Measurements from ENCODE around the gene SOX6. TPM values are rescaled to one million over a fixed set of nuclear protein-coding genes. Genes with fewer than 3 reads are reported as not detected.

The SOX6 gene
- polyA plus RNA-seq, 1 donor from 2014 or later: 2.2 TPM

DNA sequence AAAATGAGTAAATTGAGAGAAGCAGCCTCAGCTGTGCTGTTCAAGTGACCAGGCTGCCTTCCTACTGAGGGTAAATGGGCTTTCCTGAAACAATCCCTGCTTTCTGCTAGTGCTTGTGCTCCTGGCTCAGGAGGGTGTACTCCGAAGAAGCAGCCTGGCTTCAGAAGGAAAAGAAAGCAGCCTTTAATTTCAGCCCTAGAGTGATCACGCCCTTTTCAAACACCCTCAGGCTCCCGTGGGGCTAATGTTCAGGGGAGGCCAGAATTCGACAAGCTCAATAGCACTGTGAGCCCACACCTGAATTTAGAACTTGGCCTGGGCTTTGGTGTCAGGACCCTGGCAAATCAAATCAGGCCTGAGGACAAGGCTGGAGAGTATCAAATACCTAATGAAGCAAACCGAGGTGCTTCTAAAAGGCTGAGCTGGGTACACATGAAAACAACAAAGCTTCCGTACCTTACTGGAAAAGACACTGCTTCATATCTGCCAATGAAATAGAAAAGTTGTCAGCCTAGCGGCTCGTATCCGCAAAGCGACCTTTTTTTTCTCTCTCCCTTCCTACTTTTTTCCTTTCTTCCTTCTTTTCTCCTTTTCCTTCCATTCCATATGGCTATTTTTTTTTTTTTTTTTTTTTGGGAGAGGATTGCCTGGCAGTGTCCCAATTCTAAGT is 387.8 kb downstream of the SOX6 start:
- Histone ChIP-seq H3K27me3 (ENCODE audit: insufficient read depth, low read depth, low read length) (no peaks in the 10 kb centered on the region), H3K4me2 (ENCODE audit: low read length) (no peak overlapping the region), H2AFZ (ENCODE audit: low read depth, low read length) (no peak overlapping the region), H4K20me1 (ENCODE audit: insufficient read depth) (no peaks in the 10 kb centered on the region), H3K9me2 (ENCODE audit: insufficient read depth, low read length) (no peaks in the 10 kb centered on the region), H3K4me3 (ENCODE audit: low read length) (no peak overlapping the region), H3F3A (ENCODE audit: insufficient read depth, low read length, poor library complexity, severe bottlenecking) (no peaks in the 10 kb centered on the region), H3K79me2 (replicated peaks; ENCODE audit: insufficient read depth, low read length) (no peaks in the 10 kb centered on the region), H3K36me3 (ENCODE audit: insufficient read depth, low read length) (no peaks in the 10 kb centered on the region), H3K9me3 (ENCODE audit: low read length) (no peaks in the 10 kb centered on the region), H3K9ac (ENCODE audit: low read length) (no peak overlapping the region), H3K27ac (ENCODE audit: low read length) (no peak overlapping the region)
- TF ChIP-seq RAD21 (conservative IDR thresholded peaks at IDR 0.05): no peak
- no peak for TF ChIP-seq REST (IDR thresholded peaks at IDR 0.05; ENCODE audit: borderline replicate concordance)
- no peak for TF ChIP-seq TAF1 (IDR thresholded peaks at IDR 0.05; ENCODE audit: low read depth)
- TF ChIP-seq, protein P1, sequence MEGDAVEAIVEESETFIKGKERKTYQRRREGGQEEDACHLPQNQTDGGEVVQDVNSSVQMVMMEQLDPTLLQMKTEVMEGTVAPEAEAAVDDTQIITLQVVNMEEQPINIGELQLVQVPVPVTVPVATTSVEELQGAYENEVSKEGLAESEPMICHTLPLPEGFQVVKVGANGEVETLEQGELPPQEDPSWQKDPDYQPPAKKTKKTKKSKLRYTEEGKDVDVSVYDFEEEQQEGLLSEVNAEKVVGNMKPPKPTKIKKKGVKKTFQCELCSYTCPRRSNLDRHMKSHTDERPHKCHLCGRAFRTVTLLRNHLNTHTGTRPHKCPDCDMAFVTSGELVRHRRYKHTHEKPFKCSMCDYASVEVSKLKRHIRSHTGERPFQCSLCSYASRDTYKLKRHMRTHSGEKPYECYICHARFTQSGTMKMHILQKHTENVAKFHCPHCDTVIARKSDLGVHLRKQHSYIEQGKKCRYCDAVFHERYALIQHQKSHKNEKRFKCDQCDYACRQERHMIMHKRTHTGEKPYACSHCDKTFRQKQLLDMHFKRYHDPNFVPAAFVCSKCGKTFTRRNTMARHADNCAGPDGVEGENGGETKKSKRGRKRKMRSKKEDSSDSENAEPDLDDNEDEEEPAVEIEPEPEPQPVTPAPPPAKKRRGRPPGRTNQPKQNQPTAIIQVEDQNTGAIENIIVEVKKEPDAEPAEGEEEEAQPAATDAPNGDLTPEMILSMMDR (IDR thresholded peaks at IDR 0.05; ENCODE audit: poor library complexity, severe bottlenecking): no peak
- no peak for TF ChIP-seq MXI1 (conservative IDR thresholded peaks at IDR 0.05; ENCODE audit: poor library complexity, severe bottlenecking)
- no peak for TF ChIP-seq SMC3 (conservative IDR thresholded peaks at IDR 0.05; ENCODE audit: poor library complexity)

DNA sequence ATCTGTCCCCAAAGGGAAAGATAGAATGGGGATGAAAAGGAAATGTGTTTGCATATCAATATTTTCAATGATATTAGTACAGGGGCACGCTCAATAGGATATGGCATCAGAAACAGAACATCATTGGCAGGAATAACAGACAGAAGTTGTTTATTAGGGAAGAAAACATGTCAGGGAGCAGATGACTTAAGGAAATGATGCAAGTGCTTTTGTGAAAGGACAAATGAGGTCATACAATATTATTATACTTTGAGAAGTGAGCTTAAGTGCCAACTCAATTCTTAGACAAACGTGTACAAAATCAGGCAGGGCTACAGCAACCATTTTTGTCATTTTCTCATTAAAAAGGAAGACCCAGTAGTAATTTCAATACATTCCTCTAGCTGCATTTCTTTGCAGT is 388.4 kb downstream of the SOX6 start:
- H3K9me2 ChIP-seq (ENCODE audit: insufficient read depth, low read length): no peaks in the 10 kb centered on the region
- no peak overlapping the region for H2AFZ ChIP-seq (ENCODE audit: low read depth, low read length)
- H3K27me3 ChIP-seq (ENCODE audit: insufficient read depth, low read depth, low read length): no peaks in the 10 kb centered on the region
- H3K9me3 ChIP-seq (ENCODE audit: low read length): no peaks in the 10 kb centered on the region
- H3K4me2 ChIP-seq (ENCODE audit: low read length): no peak overlapping the region
- TF ChIP-seq SMC3 (conservative IDR thresholded peaks at IDR 0.05; ENCODE audit: poor library complexity): no peak
- TF ChIP-seq MXI1 (conservative IDR thresholded peaks at IDR 0.05; ENCODE audit: poor library complexity, severe bottlenecking): no peak
- TF ChIP-seq RAD21 (conservative IDR thresholded peaks at IDR 0.05): no peak
- no peak for TF ChIP-seq TAF1 (IDR thresholded peaks at IDR 0.05; ENCODE audit: low read depth)
- H3K36me3 ChIP-seq (ENCODE audit: insufficient read depth, low read length): no peaks in the 10 kb centered on the region
- H3K27ac ChIP-seq (ENCODE audit: low read length): no peak overlapping the region
- H3K79me2 ChIP-seq (replicated peaks; ENCODE audit: insufficient read depth, low read length): no peaks in the 10 kb centered on the region
- no peaks in the 10 kb centered on the region for H4K20me1 ChIP-seq (ENCODE audit: insufficient read depth)
- H3K4me3 ChIP-seq (ENCODE audit: low read length): no peak overlapping the region
- H3F3A ChIP-seq (ENCODE audit: insufficient read depth, low read length, poor library complexity, severe bottlenecking): no peaks in the 10 kb centered on the region
- no peak overlapping the region for H3K9ac ChIP-seq (ENCODE audit: low read length)

GRCh38 chr11:15967166-15967565 is 389.2 kb downstream of the SOX6 start:
- TF ChIP-seq EP300 (conservative IDR thresholded peaks at IDR 0.05; ENCODE audit: poor library complexity, severe bottlenecking) (no peak), EZH2 (IDR thresholded peaks at IDR 0.05; ENCODE audit: borderline replicate concordance, insufficient read depth, low read length, poor library complexity, severe bottlenecking) (no peak), RAD21 (conservative IDR thresholded peaks at IDR 0.05) (no peak), POLR2AphosphoS5 (IDR thresholded peaks at IDR 0.05) (no peak), TAF1 (IDR thresholded peaks at IDR 0.05; ENCODE audit: low read depth) (no peak), SMC3 (conservative IDR thresholded peaks at IDR 0.05; ENCODE audit: poor library complexity) (no peak), REST (IDR thresholded peaks at IDR 0.05; ENCODE audit: borderline replicate concordance) (no peak)
- TF ChIP-seq, protein P1 (IDR thresholded peaks at IDR 0.05; ENCODE audit: poor library complexity, severe bottlenecking): no peak
- Histone ChIP-seq H2AFZ (ENCODE audit: low read depth, low read length) (no peak overlapping the region), H3K36me3 (ENCODE audit: insufficient read depth, low read length) (no peaks in the 10 kb centered on the region), H3K27ac (ENCODE audit: low read length) (no peak overlapping the region), H3K27me3 (ENCODE audit: insufficient read depth, low read depth, low read length) (no peaks in the 10 kb centered on the region), H4K20me1 (ENCODE audit: insufficient read depth) (no peaks in the 10 kb centered on the region), H3K9me2 (ENCODE audit: insufficient read depth, low read length) (no peaks in the 10 kb centered on the region), H3F3A (ENCODE audit: insufficient read depth, low read length, poor library complexity, severe bottlenecking) (no peaks in the 10 kb centered on the region), H3K9ac (ENCODE audit: low read length) (no peak overlapping the region), H3K4me2 (ENCODE audit: low read length) (no peak overlapping the region), H3K4me3 (ENCODE audit: low read length) (no peak overlapping the region), H3K9me3 (ENCODE audit: low read length) (no peaks in the 10 kb centered on the region), H3K79me2 (replicated peaks; ENCODE audit: insufficient read depth, low read length) (no peaks in the 10 kb centered on the region)
